Dermis microvascular lymphatic vessel endothelial cell (primary cell): Measurements from ENCODE around the gene EXOSC1. TPM values are rescaled to one million over a fixed set of nuclear protein-coding genes. Genes with fewer than 3 reads are reported as not detected.
A peak's percentile ranks its signal among the peaks of the same experiment; 100 is the strongest.
"Not testable (repeated sequence)": the region's sequence is repeated elsewhere in the genome, so short reads cannot be mapped to it uniquely, and the experiment has no call there.

Experiments used
- DNase-seq, 2 donors: peaks; one replicate each; pipeline versions ENCODE4 v3.0.0 to v3.0.0-alpha.2; 2010; ENCODE audit warnings: low read depth in 2 of 2
- total RNA-seq: library from RNA; depleted of rRNA; stranded (reverse); fragments of >200 nt; gene quantifications from 2 replicates; pipeline ENCODE4 v1.2.1, GENCODE V29; 2014

Gene EXOSC1
- total RNA-seq, 1 donor from 2014 or later: 23.9 TPM

DNA sequence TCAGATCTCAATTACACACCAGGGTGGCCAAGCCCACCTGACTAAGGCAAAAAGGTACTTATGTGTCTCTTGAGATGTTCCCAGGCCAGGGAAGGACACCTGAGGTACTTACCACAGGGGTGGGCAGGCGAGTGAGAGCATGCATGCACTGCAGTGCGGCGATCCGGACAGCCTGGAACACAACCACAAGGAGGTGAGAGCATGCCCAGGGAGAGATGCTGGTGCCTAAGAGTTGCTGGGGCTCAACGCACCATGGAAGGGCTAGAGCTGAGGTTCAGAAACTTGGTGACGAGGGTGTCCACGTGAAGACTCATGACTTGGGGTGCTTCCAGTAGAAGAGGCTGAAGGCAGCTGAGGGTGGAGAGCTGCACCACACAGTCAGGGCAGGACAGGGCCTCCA, 13.3 kb upstream of the EXOSC1 start:
- no peak for DNase-seq

DNA sequence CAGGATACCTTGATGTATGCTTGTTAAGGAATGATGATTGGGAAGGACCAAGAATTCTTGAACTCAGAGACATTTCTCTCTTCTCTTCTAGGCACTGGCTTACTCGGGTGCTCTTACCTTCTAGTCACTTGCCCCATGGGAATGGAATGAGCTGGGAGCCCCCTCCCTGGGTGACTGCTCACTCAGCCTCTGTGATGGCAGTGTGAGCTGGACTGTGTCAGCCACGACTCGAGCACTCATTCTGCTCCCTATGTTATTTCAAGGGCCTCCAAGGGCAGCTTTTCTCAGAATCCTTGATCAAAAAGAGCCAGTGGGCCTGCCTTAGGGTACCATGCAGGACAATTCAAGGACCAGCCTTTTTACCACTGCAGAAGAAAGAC, 10.9 kb upstream of the EXOSC1 start:
- DNase-seq: no peak

DNA sequence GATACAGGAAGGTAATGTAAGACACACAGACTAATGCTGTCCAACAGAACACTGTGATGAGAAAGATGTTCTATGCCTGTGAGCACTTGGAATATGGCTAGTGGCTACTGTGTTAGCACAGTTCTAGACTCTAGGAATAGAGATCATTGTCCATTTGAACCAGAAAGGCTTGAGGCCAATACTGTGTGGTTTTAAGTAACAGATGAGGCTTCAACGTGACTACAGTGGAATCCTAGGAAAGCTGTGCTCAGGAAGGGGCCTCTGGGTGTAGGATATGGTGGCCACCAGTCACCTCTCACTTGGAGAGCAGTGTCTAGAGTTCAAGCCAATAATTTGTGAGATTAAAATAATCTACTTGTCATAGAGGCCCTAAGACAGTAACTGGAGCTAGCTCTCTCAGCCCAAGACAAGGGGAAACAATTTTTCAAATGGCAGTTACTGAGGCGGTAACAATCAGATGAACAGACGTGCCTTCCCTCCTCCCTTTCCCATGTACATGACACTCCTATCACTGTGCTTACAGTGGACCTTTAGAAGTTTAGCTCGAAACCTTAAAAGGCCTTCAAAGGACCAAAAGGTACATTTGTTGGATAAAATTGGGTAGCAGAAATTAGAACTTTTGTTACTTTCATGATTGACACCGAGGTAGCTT, 10.4 kb upstream of the EXOSC1 start:
- DNase-seq: no peak

DNA sequence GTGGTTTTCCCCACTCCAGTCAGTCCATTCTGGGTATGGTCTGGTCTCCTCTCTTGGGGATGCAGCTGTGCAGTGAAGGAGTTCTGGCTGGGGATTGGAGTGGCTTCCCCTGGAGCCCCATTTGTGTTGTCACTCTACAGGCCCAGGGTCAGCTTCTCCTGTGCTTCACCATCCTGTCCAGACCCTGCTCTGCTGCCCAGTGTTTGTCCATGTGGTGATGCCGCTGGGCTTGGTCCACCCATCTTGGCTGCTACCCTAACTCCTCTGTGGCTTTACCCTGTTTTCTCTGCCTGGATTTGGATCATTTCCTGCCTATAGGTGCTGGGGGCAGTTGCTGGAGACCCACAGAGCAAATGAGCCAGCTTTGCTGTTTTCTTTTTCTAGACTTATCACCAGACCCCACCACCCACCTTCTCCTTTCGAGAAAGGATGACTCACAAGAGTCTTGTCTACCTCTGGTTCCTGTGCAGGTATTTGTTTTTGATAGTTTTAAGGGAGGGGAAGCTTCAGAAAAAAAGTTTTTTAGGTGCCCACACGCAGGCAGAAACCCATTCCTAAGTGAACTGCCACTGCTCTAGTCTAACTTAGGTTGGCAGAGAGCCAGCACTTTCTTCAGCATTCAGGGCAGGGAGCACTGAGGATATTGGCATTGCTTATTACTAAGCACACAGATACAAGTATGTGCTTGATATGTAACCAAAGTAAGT, 8.7 kb upstream of the EXOSC1 start:
- DNase-seq: peak in 1 of 2 donors; percentile 48

DNA sequence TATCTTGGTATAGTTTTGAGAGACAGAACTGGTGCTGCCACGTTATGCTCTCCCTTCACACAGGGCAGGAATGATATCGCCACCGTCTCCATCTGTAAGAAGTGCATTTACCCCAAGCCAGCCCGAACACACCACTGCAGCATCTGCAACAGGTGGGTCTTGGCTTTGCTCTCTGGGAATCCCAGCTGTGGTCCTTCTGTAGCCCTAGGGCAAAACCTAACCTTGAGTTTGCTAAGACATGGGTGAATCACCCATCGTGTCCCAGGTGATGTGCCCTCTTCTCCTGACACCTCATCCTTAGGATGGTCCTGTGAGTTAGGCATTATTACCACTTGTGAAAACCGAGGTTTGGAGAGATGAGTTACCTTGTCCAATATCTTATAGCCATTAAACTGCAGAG, 6.5 kb upstream of the EXOSC1 start:
- DNase-seq: no peak

DNA sequence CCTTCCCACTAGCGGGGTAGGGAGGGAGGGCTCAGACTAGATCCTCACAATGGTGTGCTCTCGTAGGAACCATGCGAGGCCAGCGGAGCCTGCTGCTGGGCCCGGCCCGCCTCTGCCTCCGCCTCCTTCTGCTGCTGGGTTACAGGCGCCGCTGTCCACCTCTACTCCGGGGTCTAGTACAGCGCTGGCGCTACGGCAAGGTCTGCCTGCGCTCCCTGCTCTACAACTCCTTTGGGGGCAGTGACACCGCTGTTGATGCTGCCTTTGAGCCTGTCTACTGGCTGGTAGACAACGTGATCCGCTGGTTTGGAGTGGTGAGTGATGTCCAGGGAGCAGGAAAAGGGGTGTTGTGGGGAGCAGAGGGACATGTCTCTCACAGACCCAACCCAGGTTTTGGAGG, 5.8 kb upstream of the EXOSC1 start:
- no peak for DNase-seq

DNA sequence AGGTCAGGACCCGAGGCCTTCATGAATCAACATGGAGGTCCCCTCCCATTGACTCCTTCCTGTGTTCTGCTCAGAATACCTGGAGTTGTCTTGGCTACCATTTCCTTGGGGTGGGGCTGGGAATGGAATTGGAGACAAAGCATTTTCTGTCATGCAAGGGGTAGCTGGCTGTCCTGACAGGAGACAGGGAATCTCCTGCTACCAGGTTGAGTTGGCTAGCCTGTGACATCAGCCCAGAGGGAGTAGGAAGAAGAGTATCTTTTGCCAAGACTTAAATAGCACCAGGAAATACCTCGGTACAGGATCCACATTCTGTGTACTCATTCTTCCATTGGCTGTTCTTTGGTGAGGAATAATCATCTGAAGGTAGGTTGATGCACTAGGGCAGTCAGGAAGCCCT, 5.0 kb upstream of the EXOSC1 start:
- peak in 1 of 2 donors; percentile 42 for DNase-seq

DNA sequence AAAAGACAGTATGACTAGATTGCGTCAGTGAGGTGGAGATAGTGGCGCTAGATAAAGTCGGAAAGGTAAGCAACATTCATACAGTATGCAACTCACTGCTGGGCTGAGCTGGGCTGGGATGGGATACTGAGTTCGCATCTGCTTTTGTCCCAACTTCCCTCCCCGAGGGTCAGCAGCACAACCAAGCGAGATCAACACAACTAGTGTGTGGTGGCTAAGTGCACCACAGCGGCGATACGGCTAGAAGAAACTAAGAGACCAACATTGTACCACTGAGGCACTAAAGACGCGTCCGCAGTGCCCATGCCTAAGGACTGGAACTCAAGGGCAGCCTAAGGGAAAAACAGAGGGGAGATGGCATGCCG, 467 bp downstream of the EXOSC1 start:
- no peak for DNase-seq

DNA sequence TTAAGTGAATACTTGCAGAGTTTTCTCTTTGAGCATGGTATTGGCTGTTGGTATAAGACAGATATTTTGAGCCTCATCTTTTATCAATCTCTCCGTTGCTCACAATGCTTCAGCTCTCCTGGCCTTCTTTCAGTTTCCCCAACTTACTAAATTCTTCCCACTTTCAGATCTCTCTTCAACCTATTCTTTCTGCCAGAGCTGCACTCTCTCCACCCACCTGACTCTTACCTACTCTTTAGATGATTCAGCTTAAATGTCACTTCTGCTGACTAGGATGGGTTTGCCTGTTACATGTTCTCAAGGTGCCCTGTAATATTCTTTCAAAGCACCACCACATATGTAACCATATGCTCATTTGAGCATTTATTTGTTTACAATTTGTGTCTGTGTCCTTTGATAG, 1.6 kb downstream of the EXOSC1 start:
- DNase-seq: no peak

DNA sequence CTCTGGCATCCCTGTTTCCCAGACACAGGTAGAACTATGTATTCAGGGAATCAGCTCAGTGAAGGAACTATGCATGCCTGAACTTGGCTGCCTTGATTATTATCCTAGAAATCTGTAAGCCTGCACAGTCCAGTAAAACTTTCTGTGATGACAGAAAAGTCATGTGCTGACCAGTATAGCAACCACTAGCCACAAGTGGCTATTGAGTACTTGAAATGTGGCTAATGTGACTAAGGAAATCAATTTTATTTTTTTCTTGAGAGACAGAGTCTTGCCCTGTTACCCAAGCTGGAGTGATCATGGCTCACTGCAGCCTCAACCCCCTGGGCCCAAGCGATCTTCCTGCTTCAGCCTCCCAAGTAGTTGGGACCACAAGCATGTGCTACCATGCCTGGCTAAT, 3.5 kb downstream of the EXOSC1 start:
- no peak for DNase-seq

DNA sequence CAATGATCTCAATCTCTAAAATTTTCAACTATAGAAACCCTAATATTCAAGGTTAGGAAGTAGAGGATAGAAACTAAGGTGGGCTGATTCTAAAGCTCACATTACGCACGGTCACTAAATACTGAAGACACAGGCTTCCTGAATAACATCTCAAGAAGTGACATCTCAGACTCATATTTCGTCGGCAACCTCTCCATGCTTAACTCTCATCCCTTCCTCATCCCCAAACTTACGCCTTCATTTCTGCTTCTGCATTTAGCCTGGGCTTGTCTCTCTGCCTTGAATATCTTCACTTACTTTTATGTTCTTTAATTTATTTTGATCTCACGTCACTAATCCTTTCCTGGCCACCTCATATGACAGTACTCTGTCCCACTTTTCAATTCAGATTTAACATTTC, 10.6 kb downstream of the EXOSC1 start:
- DNase-seq: no peak

DNA sequence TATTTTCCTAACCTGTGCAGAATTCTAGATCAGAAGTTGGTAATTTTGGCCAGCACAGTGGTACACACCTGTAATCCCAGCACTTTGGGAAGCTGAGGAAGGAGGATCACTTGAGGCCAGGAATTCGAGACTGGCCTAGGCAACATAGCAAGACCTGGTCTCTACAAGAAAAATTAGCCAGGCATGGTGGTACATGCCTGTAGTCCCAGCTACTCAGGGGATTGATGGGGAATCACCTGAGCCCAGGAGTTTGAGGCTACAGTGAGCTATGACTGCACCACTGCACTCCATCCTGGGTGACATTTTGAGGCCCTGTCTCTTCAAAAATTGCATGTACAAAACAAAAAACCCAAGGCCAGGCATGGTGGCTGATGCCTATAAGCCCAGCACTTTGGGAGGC, 11.2 kb downstream of the EXOSC1 start:
- DNase-seq: no peak

DNA sequence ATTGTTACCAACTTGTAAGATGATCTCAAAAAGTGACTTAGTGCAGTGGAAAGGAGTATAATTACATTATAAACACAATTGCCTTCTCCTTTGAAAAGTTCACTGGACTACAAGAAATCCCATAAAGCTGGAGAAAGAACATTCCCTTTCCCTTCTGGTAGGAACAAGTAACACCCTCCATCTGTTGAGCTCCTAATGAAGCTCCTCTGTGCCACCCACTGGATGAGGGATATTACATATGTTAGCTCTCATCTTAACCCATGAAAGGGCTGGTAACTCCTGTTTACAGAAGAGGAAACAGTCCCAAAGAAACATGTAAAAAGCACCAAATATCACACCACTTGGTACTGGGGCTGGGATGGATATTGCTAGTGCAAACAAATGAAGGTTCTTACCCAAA, 11.8 kb downstream of the EXOSC1 start:
- DNase-seq: no peak

DNA sequence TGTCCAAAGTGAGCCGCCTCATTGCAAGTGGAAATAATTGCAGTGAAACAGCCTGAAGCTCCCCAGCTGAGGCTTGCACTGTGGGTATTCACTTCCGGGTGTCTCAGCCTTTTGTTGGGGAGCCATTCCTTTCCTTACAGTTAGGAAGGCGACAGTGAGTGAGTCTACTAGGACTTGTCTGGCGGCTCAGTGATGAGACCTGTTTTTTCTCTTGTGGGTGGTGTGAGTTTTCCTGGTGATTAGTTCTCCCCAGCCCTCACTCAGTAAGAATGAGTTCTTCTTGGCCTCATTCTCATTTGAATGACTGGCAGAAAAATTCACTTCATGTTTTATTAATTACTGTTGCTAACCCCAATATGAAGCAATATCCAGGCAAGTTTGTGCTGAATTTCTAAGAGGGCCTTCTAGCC, 17.2 kb downstream of the EXOSC1 start:
- no peak for DNase-seq

DNA sequence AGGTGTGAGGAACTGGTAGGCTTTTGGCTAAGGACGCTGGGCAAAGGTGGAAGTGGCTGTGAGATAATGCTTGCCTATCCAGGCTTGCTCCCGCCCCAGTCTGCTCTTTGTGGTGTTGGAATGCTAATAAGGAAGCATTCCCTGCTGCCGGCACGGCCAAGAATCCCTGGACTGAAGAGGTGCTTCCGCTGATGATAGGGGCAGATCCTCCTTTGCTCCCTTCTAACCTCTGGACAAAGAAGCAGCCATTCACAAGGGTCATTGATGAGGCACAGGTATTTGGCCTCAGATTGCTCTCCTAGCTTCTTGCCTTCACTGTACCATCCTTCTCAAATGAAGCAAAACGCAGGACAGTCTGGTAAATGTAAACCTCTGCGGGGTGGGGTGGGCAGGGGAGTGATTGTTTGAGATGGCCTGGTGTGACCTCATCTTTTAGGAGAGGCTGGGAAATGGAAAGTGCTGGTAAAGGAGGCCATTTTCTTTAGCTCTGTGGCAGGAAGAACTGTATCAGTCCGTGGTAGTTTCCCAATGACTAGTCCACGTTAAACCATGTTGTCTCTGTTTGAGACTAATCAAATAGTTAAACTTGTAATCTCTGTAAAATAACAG, 18.1 kb downstream of the EXOSC1 start:
- DNase-seq: peak in 1 of 2 donors; percentile 50

DNA sequence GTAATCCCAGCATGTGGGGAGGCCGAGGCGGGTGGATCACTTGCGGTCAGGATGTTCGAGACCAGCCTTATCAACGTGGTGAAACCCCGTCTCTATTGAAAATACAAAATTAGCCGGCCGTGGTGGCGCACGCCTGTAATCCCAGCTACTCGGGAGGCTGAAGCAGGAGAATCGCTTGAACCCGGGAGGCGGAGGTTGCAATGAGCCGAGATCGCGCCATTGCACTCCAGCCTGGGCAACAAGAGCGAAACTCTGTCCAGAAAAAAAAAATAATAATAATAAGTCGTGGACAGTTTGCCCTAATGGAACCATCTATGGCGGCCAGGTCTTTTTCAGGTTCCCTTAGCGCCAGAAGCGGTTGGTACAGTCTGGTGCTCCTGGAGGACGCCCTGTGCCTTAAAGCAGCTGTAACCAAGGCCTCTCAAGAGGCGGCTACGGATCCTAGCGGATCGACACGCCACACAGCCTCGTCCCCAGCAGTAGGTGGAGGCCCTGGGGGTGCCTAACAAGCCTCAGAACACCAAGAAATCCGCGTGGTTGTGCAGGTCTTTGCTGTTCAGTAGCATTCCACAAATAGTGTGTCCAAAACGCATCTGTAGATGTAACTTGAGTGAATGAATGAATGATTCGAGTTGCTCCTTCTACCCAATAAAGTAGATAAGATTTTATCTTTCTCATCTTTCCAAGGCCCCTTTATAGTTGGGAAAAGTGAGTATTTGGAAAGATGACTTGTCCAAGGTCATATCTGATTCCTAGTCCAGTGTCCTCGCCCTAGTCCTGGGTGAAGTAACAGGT, 18.8 kb downstream of the EXOSC1 start:
- peak in 1 of 2 donors; percentile 35 for DNase-seq

DNA sequence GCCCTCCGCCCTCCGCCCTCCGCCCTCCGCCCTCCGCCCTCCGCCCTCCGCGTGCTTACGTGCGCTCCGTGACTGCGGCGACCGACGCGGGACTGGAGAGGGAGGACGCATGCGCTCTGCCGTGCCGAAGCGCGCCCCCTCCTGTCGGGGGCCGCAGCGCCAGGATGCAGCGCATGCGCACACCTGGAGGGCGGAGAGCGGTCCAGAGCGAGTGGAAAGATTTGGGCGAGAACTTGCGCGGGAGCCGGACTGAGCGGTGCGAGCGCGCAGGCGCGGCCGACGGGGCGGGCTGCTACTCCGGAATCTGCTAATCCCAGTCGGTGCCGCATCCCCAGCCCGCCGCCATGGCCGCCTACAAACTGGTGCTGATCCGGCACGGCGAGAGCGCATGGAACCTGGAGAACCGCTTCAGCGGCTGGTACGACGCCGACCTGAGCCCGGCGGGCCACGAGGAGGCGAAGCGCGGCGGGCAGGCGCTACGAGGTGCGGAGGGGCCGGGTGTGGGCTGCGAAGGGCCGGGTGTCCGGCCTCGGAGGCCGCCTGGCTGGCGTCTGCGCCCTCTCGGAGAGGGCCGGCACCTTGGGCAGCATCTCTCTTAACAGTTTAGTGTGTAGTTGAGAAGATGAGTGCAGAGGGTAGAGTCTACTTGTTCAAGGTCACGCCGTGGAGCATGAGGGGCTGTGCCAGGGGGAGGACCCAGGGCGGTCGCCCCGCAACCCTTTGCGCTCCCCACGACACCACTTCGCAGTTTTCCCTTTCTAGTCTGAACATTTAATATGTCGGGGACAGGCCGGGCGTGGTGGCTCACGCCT, 19.6 kb downstream of the EXOSC1 start, which contains the start of gene PGAM1:
Gene PGAM1 (plus strand): TSS at position 228 of the 812 bp plus-strand sequence. CDS start 117 bp downstream, at position 345.
- peak; percentile 93 to 96 for DNase-seq

DNA sequence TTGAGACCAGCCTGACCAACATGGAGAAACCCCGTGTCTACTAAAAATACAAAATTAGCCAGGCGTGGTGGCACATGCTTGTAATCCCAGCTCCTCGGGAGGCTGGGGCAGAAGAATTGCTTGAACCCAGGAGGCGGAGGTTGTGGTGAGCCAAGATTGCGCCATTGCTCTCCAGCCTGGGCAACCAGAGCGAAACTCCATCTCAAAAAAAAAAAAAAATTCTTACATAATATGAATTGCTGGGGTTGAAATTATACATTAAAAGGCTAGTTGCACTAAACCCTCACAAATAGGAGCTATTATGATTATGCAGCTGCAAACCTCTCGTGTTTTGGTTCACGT, 22.1 kb downstream of the EXOSC1 start:
- DNase-seq: not testable (repeated sequence)

DNA sequence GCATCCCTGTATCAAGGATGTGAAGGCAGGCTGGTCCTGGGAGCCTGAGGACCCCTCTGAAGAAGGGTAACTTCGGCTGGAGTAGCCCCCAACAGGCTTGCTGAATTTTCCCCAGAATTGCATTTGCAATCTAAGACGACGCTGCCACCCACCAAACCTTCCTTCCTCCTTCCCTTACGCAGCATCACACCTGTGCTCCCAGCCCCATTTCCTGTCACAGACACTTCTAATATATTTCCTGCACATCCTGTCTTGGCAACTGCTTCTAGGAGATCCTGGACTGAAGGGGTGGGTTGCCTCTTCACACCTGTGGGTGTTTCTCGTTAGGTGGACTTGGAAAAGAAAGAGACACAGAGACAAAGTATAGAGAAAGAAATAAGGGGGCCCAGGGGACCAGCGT, 29.2 kb downstream of the EXOSC1 start:
- DNase-seq: no peak

DNA sequence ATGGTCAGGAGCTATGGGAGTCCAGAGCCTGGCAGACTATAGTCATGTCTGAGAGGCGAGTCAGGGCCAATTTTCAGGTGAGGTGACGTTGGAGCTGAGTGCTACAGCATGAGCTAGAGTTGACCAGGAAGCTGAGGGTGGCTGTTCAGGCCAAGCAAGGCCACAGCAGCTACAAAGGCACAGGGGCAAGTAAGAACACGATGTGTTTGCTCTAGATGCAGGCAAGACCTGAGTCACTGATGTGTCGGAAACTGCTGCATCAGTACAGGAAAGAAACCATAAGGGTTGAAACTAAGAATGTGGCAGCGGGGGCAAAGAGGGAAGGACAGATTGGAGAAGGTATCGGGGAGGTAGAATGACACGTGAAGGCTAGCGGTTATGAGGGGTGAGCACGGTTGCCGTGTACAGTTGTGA, 32.9 kb downstream of the EXOSC1 start:
- DNase-seq: peak in 1 of 2 donors; percentile 32

DNA sequence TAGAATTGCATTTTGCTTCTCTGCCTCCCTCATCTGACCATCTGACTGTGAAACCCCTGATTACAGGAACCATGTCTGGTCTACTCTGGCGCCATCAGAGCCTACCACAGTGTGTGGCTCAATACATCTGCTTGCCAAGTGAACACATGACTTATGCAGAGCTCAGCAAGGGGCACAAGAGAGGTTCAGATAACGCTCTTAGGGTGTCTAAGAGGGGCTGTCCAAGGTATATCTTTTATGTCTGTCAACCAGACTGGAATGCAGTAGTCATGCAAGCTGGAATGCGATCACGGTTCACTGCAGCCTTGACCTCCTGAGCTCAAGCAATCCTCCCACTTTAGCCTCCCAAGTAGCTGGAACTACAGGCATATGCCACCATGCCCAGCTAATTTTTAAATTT, 34.4 kb downstream of the EXOSC1 start:
- DNase-seq: no peak
